ENCODE data around the gene MYO1F.

Gene MYO1F

GRCh38 chr19:8537099-8537498 is 40.1 kb downstream of the MYO1F start:
- Histone ChIP-seq H3K36me3 (ENCODE audit: insufficient read depth, low read length) (no peaks in the 10 kb centered on the region), H2AFZ (ENCODE audit: low read depth, low read length) (no peak overlapping the region), H3K4me1 (ENCODE audit: insufficient read depth, low read length) (no peaks in the 10 kb centered on the region), H3K9me3 (ENCODE audit: insufficient read depth, low read length, severe bottlenecking) (no peaks in the 10 kb centered on the region), H4K20me1 (ENCODE audit: insufficient read depth, low read length) (no peaks in the 10 kb centered on the region), H3K27me3 (ENCODE audit: insufficient read depth, low read length, poor library complexity) (no peaks in the 10 kb centered on the region), H3K79me2 (ENCODE audit: insufficient read depth, low read length) (no peaks in the 10 kb centered on the region), H3K9ac (ENCODE audit: low read depth, low read length) (no peak overlapping the region), H3K27ac (ENCODE audit: low read length) (no peak overlapping the region), H3K4me2 (ENCODE audit: insufficient read depth, low read length) (no peak overlapping the region), H3K4me3 (ENCODE audit: low read depth in 1 of 2, low read length in 2 of 2) (no peak overlapping the region)
- ATAC-seq (ENCODE audit: insufficient read depth, low read depth) = no peak
- no peak for DNase-seq
- TF ChIP-seq, protein P1, sequence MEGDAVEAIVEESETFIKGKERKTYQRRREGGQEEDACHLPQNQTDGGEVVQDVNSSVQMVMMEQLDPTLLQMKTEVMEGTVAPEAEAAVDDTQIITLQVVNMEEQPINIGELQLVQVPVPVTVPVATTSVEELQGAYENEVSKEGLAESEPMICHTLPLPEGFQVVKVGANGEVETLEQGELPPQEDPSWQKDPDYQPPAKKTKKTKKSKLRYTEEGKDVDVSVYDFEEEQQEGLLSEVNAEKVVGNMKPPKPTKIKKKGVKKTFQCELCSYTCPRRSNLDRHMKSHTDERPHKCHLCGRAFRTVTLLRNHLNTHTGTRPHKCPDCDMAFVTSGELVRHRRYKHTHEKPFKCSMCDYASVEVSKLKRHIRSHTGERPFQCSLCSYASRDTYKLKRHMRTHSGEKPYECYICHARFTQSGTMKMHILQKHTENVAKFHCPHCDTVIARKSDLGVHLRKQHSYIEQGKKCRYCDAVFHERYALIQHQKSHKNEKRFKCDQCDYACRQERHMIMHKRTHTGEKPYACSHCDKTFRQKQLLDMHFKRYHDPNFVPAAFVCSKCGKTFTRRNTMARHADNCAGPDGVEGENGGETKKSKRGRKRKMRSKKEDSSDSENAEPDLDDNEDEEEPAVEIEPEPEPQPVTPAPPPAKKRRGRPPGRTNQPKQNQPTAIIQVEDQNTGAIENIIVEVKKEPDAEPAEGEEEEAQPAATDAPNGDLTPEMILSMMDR (IDR thresholded peaks at IDR 0.05; ENCODE audit: borderline replicate concordance, extremely low read depth, low read length, poor library complexity, severe bottlenecking) = no peak
- no peak for TF ChIP-seq EZH2 (IDR thresholded peaks at IDR 0.05; ENCODE audit: borderline replicate concordance, low read depth, low read length, severe bottlenecking)

GRCh38 chr19:8536282-8536681 is 41.0 kb downstream of the MYO1F start:
- TF ChIP-seq, protein P1 (IDR thresholded peaks at IDR 0.05; ENCODE audit: borderline replicate concordance, extremely low read depth, low read length, poor library complexity, severe bottlenecking) = no peak
- no peak for TF ChIP-seq EZH2 (IDR thresholded peaks at IDR 0.05; ENCODE audit: borderline replicate concordance, low read depth, low read length, severe bottlenecking)
- no peak overlapping the region for H3K27ac ChIP-seq (ENCODE audit: low read length)
- no peaks in the 10 kb centered on the region for H3K79me2 ChIP-seq (ENCODE audit: insufficient read depth, low read length)
- no peak overlapping the region for H3K4me2 ChIP-seq (ENCODE audit: insufficient read depth, low read length)
- no peak overlapping the region for H3K9ac ChIP-seq (ENCODE audit: low read depth, low read length)
- no peaks in the 10 kb centered on the region for H3K27me3 ChIP-seq (ENCODE audit: insufficient read depth, low read length, poor library complexity)
- no peaks in the 10 kb centered on the region for H3K9me3 ChIP-seq (ENCODE audit: insufficient read depth, low read length, severe bottlenecking)
- ATAC-seq (ENCODE audit: insufficient read depth, low read depth) = no peak
- DNase-seq = no peak
- no peaks in the 10 kb centered on the region for H4K20me1 ChIP-seq (ENCODE audit: insufficient read depth, low read length)
- no peaks in the 10 kb centered on the region for H3K36me3 ChIP-seq (ENCODE audit: insufficient read depth, low read length)
- no peaks in the 10 kb centered on the region for H3K4me1 ChIP-seq (ENCODE audit: insufficient read depth, low read length)
- no peak overlapping the region for H2AFZ ChIP-seq (ENCODE audit: low read depth, low read length)
- H3K4me3 ChIP-seq (ENCODE audit: low read depth in 1 of 2, low read length in 2 of 2) = no peak overlapping the region

- no peak for ATAC-seq (ENCODE audit: insufficient read depth, low read depth)
- no peaks in the 10 kb centered on the region for H3K36me3 ChIP-seq (ENCODE audit: insufficient read depth, low read length)
- H3K9me3 ChIP-seq (ENCODE audit: insufficient read depth, low read length, severe bottlenecking) = no peaks in the 10 kb centered on the region
- TF ChIP-seq EZH2 (IDR thresholded peaks at IDR 0.05; ENCODE audit: borderline replicate concordance, low read depth, low read length, severe bottlenecking) = no peak
- TF ChIP-seq, protein P1 (IDR thresholded peaks at IDR 0.05; ENCODE audit: borderline replicate concordance, extremely low read depth, low read length, poor library complexity, severe bottlenecking) = no peak
- no peak for DNase-seq
- H3K4me3 ChIP-seq (ENCODE audit: low read depth in 1 of 2, low read length in 2 of 2) = no peak overlapping the region
- H3K27me3 ChIP-seq (ENCODE audit: insufficient read depth, low read length, poor library complexity) = no peaks in the 10 kb centered on the region
- H2AFZ ChIP-seq (ENCODE audit: low read depth, low read length) = no peak overlapping the region
- no peak overlapping the region for H3K27ac ChIP-seq (ENCODE audit: low read length)
- no peak overlapping the region for H3K9ac ChIP-seq (ENCODE audit: low read depth, low read length)
- H4K20me1 ChIP-seq (ENCODE audit: insufficient read depth, low read length) = no peaks in the 10 kb centered on the region
- no peaks in the 10 kb centered on the region for H3K4me1 ChIP-seq (ENCODE audit: insufficient read depth, low read length)
- no peak overlapping the region for H3K4me2 ChIP-seq (ENCODE audit: insufficient read depth, low read length)
- no peaks in the 10 kb centered on the region for H3K79me2 ChIP-seq (ENCODE audit: insufficient read depth, low read length)
Observed at GRCh38 chr19:8532225-8532624, 45.0 kb downstream of the MYO1F start.

GRCh38 chr19:8531470-8531869 is 45.8 kb downstream of the MYO1F start:
- Histone ChIP-seq H3K27me3 (ENCODE audit: insufficient read depth, low read length, poor library complexity) (no peaks in the 10 kb centered on the region), H3K27ac (ENCODE audit: low read length) (no peak overlapping the region), H4K20me1 (ENCODE audit: insufficient read depth, low read length) (no peaks in the 10 kb centered on the region), H3K36me3 (ENCODE audit: insufficient read depth, low read length) (no peaks in the 10 kb centered on the region), H3K9ac (ENCODE audit: low read depth, low read length) (no peak overlapping the region), H3K4me3 (ENCODE audit: low read depth in 1 of 2, low read length in 2 of 2) (no peak overlapping the region), H3K79me2 (ENCODE audit: insufficient read depth, low read length) (no peaks in the 10 kb centered on the region), H2AFZ (ENCODE audit: low read depth, low read length) (no peak overlapping the region), H3K4me2 (ENCODE audit: insufficient read depth, low read length) (no peak overlapping the region), H3K4me1 (ENCODE audit: insufficient read depth, low read length) (no peaks in the 10 kb centered on the region), H3K9me3 (ENCODE audit: insufficient read depth, low read length, severe bottlenecking) (no peaks in the 10 kb centered on the region)
- TF ChIP-seq, protein P1 (IDR thresholded peaks at IDR 0.05; ENCODE audit: borderline replicate concordance, extremely low read depth, low read length, poor library complexity, severe bottlenecking) = no peak
- no peak for ATAC-seq (ENCODE audit: insufficient read depth, low read depth)
- no peak for DNase-seq

Measured in DND-41 (cell line).